NCI-H446 (cell line): ENCODE measurements around the gene PRPF31.
"Not testable (repeated sequence)": the region's sequence is repeated elsewhere in the genome, so short reads cannot be mapped to it uniquely, and the experiment has no call there.

Experiments used
- DNase-seq, 2 experiments: peaks; one replicate each; lab custom pipeline; 2025; lab: John Stamatoyannopoulos, UW

Gene PRPF31

DNA sequence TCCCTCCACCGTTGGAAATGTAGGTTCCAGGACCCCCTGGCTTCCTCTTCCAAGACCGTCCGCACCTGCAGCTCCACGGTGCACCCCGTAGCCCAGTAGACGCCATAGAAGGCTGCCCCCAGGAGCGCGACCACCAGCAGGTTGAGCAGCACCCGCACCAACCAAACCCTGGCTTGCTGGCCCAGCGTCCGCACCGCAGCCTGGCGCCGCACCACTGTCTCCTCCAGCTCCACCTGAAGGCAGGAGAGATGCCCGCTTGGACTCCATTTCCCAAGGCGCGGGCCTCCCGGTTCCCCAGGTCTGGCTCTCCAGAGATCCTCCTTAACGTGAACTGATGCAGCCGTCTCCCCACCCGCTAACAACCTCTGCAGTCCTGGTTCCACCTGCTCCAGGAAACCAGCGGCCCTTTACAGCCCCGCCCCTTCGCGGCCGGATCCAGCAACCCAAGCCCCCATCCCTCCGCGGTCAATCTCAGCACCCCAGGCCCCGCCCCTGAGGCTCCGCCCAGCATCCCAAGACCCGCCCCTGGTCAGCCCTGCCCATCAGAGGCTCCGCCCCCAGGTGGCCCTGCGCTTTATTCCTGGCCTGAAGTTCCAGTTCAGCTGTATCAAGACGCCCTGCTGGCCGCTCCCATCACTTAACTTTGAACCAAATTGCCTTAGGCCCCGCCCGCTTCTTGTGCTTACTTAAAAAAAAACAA, 49.0 kb downstream of the PRPF31 start:
- no peak for DNase-seq

DNA sequence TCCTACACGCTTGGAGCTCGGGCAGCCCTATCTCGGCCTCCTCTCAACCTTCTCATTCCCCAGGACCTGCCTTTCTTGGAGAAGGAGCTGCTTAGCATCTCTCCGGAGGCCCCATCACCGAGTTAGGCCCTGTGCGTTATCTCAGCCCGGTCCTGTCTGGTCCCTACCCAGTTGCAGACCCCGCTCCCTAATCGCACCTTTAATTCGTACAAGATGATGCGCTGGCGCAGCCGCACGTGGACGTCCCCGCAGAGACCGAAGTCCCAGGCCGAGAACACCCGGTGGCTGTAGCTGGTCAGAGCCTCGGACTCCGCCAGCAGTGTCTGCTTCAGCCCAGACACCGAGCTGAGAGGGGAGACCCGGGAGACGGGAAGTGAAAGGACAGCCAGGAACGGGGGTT, 49.7 kb downstream of the PRPF31 start:
- no peak for DNase-seq

- peak; percentile 79 to 88 for DNase-seq
Measured at GRCh38 chr19:54168174-54168917, 52.8 kb downstream of the PRPF31 start.

DNA sequence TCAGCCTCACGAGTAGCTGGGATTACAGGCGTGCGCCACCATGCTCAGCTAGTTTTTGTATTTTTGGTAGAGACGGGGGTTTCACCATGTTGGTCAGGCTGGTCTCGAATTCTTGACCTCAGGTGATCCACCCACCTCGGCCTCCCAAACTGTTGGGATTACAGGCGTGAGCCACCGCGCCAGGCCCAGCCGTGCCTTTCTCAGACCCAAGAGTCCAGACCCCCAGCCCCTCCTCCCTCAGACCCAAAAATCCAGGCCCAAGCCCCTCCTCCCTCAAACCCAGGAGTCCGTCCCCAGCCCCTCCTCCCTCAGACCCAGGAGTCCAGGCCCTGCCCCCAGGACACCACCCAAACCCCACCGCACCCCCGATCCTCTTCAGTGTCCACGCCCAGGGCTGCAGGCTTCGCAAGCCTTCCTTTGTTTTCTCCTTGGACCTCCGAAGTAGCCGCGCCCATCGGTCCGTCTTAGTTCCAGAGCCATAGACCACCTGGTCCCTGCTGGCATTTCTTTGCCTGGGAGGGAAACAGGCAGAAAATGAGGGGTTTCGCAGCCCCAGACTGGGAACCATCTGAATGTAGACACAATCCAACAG, 53.7 kb downstream of the PRPF31 start:
- no peak for DNase-seq

DNA sequence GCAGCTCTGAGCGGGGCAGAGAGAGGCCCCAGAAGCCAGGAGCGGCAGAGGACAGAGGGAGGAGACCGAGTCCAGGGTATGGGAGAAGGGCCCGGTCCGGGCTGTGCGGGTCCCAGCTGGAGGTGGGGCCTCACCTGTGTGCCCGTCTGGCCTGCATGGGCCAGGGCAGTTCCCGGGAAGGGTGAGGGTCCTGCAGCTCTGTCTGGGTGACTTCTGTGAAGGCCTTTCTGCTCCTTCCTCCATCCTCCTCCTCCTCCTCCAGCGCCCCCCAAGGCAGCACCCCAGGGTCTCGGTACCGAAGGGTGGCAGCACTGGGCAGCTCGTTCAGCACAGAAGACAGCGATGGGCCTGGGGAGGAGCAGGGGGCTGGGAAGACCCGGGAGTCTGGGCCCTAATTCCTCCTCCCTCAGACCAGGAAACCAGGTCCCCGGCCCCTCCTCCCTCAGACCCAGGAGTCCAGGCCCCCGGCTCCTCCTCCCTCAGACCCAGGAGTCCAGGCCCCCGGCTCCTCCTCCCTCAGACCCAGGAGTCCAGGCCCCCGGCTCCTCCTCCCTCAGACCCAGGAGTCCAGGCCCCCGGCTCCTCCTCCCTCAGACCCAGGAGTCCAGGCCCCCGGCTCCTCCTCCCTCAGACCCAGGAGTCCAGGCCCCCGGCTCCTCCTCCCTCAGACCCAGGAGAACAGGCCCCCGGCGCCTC, 56.3 kb downstream of the PRPF31 start:
- DNase-seq = not testable (repeated sequence)

DNA sequence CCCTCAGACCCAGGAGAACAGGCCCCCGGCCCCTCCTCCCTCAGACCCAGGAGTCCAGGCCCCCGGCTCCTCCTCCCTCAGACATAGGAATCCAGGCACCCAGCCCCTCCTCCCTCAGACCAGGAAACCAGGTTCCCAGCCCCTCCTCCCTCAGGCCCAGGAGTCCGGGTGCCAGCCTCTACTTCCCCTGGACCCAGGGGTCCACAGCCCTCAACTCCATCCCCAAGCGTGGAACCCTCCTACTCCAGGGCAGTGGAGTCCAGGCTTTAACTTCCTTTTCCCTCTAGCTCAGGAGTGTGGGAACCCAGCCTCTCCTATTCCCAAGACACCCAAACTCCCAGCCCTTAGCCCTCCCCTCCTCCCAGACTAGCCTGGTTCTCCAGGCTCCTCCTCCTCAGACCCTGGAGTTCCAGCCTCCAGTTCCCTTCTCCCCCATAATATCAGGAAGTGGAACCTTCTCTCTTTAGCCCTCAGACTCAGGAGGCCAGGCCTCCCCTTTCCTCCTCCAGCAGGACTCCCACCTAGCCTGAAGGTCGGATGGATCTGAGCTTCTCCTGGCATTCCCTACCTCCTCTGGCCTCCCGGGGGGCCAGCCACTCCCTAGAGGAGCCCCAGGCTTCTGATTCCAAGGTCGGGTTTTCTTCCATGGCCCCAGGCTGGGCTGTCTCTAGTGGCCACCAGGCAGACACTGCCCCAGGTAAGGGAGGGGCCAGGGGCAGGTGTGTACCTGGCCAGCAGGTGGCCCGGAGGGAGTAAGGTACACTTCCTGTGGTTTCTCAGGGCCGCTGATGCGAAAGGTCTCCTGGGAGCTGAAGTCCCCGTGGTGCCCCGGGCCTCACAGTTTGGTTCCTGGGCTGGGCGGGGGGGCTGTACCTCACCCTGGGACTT, 57.2 kb downstream of the PRPF31 start, which contains the start of gene TMC4:
TMC4 (minus strand) TSS at position 690 of the 888 bp plus-strand sequence; CDS start at position 647, 43 bp downstream.
- no peak for DNase-seq

DNA sequence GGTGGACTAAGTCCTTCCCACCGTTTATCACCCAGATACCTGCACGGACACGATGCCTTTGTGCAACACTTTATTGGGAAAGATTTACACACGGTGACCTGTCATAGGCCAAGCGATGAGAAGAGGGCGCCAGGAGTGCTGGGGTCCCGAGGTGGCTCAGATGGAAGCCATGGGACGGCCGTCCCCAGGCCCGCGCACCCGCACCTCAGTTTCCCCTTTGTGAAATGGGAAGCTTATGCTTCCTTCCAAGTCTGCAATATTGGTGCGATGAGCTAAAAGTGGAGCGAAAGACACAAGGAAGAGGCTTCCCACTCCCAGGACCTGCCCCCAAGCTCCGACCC, 57.8 kb downstream of the PRPF31 start:
- no peak for DNase-seq

DNA sequence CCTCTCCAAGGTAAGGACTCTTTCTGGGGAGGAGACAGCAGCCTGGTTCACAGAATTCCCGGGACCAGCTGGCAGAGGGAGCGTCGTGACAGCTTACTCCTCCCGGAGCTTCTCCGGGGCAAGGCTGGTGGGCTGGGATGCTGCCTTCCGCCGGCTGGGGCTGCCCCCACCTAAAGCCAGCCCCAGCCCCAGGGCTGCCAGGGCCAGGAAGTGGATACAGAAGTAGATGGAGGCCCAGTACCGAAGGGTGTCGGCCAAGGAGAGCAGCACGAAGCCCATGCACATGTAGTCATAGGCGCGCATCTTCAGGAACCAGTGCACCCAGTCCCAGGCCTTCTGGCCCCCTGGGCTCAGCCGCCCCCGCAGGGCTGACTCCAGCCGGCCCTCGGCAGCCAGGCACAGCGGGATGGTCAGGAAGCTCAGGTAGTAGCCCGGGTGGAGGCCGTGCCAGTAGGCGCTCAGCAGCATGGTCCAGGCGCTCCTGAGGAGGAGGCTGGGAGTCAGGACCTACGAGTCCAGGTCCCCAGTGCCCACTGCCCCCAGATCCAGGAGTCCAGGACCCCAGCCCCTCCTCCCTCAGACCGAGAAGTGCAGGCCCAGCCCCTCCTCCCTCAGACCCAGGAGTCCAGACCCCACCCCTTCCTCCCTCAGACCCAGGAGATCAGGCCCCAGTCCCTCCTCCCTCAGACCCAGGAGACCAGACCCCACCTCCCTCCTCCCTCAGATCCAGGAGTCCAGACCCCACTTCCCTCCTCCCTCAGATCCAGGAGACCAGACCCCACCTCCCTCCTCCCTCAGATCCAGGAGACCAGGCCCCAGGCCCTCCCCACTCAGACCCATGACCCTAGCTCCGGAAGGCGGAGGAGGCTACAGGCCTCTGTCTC, 58.6 kb downstream of the PRPF31 start:
- DNase-seq = no peak

DNA sequence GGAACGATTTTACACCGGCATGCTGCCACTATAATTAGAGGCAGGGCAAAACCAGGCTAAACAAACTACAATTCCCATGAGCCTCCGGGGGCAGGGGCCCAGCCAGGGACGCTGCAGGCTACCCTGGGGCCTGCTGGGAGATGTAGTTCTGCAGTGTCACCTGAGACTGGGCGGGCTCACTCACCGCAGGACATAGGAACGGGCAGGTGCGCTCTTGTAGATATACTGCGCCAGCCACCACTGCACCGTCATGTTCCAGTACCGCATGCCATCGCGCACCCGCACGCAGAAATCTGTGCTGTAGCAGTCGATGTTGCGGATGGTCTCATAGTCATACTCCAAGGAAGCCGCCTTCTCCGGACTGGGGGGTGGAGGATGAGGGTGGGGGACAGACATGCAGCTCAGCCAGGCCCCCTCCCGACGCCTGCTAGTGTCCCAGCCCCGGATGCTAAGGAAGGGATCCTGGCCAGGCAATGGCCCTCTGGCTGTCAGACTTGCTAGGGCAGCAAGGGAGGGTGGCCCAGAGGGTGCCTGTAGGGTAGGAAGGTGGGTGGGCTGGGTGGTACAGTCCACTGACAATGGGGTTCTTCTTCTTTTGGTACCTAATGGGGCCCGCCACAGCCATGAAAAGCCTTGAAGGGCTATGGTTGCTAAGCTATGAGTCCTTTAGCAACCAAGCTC, 63.2 kb downstream of the PRPF31 start:
- peak in 1 of 2 experiments; percentile 29 for DNase-seq

DNA sequence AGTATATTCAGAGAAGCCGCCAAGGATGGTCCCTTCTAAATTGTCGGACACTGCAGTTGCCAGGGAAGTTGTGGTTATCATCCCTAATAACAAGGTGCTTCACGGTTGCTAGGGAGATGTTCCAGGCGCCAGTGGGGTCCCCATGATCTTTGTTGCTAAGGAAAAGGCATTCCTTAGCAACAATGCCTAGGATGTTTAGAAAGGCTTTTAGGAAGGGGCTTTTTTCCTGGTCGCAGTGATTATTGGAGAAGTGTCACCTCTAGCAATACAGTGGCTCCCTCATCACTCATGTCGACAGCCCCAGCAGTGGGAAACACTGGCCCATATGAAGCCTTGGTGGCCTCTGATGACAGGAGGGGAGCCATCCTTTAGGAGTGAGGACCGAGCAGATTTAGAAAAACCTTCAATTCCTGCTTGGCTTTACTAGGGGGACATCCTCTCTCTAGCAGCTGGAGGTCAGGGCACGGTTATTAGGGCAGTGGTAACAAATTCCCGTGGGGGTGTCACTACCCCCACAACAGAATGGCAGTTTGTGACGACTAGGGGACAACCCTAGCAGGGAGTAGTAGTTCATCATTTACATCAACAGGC, 63.8 kb downstream of the PRPF31 start:
- no peak for DNase-seq

DNA sequence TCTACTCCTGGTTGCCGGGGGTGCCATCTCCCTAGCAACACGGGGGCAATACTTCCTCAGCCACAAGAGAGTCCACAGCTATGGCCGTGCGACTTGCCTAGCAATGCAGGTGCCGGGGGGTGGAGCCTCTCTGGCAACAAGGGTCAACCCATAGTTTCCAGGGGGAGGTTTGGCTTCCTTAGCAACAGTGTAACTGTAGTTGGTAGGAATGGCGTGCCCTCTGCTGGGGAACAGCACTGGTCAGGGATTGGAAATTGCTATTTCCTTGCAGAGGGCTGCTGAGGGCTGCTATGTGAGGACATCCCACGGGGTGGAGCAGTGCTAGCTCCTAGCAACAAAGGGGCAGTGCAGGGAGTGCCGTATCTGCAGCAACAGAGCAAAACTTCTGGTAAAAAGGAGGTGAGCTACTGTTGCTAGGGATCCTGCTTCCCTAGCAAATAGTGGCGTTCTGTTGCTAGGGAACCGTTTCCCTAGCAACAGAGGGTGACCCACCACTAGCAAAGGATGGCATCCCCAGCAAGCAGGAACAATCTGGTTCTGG, 64.4 kb downstream of the PRPF31 start:
- DNase-seq = no peak

DNA sequence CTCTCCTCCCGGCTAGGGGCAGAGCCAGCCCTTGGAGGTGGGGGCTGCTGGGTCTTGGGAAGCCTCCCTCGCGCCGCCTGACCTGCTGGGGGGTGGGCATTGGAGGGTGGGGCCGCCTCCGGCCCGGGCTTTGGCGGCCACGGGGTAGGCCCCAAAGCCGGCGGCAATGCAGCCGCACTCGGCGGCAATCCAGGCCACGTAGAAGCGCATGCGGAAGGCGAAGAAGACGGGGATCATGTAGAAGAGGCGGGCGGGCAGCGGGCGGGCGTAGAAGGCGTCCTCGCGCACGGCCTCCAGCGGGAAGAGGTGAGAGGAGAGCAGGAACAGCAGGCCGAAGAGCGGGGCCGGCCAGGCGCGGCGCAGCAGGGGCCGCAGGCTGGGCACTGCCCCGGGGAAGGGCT, 65.1 kb downstream of the PRPF31 start:
- DNase-seq = no peak
